ENCODE measurements around the gene FRAT1. TPM values are rescaled to one million over a fixed set of nuclear protein-coding genes. Genes with fewer than 3 reads are reported as not detected.

The FRAT1 gene
- total and polyA plus RNA-seq, 2 of the 13 experiments (the other 11 are each of a cell fraction or from before 2014, with no cell fraction given): 1.7 to 2.3 TPM

- no peak for TF ChIP-seq DMTF1 (CRISPR knock-in tag; IDR thresholded peaks at IDR 0.05)
- TF ChIP-seq NCOA2 (CRISPR knock-in tag; IDR thresholded peaks at IDR 0.05): no peak
- no peak for TF ChIP-seq ZNF18 (CRISPR knock-in tag; IDR thresholded peaks at IDR 0.05; ENCODE audit: insufficient replicate concordance)
- TF ChIP-seq SRSF4 (IDR thresholded peaks at IDR 0.05; ENCODE audit: low read depth, low read length, poor library complexity, severe bottlenecking): no peak
- TF ChIP-seq SUZ12 (IDR thresholded peaks at IDR 0.05; ENCODE audit: low read depth, low read length): no peak
- no peak for TF ChIP-seq KLF9 (CRISPR knock-in tag; IDR thresholded peaks at IDR 0.05; ENCODE audit: low read depth)
- no peak for TF ChIP-seq RXRA (CRISPR knock-in tag; IDR thresholded peaks at IDR 0.05)
- TF ChIP-seq PITX1 (CRISPR knock-in tag; IDR thresholded peaks at IDR 0.05): no peak
- peak; percentile 23; the same call in 1 of the 2 replicates for TF ChIP-seq POGZ (CRISPR knock-in tag; IDR thresholded peaks at IDR 0.05)
- TF ChIP-seq ZNF235 (CRISPR knock-in tag; IDR thresholded peaks at IDR 0.05; ENCODE audit: borderline replicate concordance): no peak
- TF ChIP-seq TBL1XR1 (IDR thresholded peaks at IDR 0.05; ENCODE audit: borderline replicate concordance, low read length, partially characterized antibody): no peak
- TF ChIP-seq ETS1 (CRISPR knock-in tag; IDR thresholded peaks at IDR 0.05): no peak
- 0 out of 4 replicates have a peak, but pooled peaks of 1 of the 2 experiments have one; percentile 18 for TF ChIP-seq EP300 (IDR thresholded peaks at IDR 0.05; ENCODE audit: low read depth in 2 of 2, low read length in 2 of 2)
- TF ChIP-seq EP300 (CRISPR knock-in tag; IDR thresholded peaks at IDR 0.05; ENCODE audit: borderline replicate concordance): no peak
- TF ChIP-seq ATF4 (CRISPR knock-in tag; IDR thresholded peaks at IDR 0.05): peak in 1 of 2 experiments; percentile 71; a peak in 1 of 4 replicates
- TF ChIP-seq TOE1 (CRISPR knock-in tag; IDR thresholded peaks at IDR 0.05): no peak
- no peak for TF ChIP-seq RNF219 (CRISPR knock-in tag; IDR thresholded peaks at IDR 0.05)
- no peak for TF ChIP-seq IRF2 (CRISPR knock-in tag; IDR thresholded peaks at IDR 0.05)
- TF ChIP-seq FOSL1 (CRISPR knock-in tag; IDR thresholded peaks at IDR 0.05; ENCODE audit: borderline replicate concordance): peak; percentile 35; the same call in 1 of the 2 replicates
Measured at GRCh38 chr10:97279121-97279815, 39.8 kb upstream of the FRAT1 start (continued).

All from HepG2 (cell line).